ENCODE data around the gene LHFPL2.

DNA sequence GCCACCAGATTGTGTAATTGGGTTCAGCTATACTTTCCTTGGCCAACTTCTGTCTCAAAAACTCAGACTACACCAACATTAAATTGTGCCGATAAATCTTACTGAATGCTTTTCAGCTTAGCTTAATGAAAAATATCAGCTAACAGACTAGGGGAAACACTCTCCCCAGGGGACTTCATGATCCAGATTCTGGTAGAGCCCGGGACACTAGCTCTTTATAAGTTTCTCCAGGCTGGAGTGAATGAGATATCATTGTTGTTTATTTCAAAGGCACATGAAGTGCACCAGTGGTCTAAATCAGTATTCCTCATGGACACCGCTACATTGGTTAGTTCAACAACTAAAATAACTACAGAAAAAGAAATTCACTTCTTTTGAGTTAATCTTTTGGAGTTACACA lies 10.5 kb upstream of the LHFPL2 start:
- TF ChIP-seq POLR2AphosphoS5 (IDR thresholded peaks at IDR 0.05; ENCODE audit: low read depth, low read length) (no peak), TAF1 (IDR thresholded peaks at IDR 0.05; ENCODE audit: borderline replicate concordance, insufficient read depth, low read length) (no peak), SIN3A (IDR thresholded peaks at IDR 0.05; ENCODE audit: borderline replicate concordance, insufficient read depth, low read length) (no peak)
- TF ChIP-seq, protein P1, sequence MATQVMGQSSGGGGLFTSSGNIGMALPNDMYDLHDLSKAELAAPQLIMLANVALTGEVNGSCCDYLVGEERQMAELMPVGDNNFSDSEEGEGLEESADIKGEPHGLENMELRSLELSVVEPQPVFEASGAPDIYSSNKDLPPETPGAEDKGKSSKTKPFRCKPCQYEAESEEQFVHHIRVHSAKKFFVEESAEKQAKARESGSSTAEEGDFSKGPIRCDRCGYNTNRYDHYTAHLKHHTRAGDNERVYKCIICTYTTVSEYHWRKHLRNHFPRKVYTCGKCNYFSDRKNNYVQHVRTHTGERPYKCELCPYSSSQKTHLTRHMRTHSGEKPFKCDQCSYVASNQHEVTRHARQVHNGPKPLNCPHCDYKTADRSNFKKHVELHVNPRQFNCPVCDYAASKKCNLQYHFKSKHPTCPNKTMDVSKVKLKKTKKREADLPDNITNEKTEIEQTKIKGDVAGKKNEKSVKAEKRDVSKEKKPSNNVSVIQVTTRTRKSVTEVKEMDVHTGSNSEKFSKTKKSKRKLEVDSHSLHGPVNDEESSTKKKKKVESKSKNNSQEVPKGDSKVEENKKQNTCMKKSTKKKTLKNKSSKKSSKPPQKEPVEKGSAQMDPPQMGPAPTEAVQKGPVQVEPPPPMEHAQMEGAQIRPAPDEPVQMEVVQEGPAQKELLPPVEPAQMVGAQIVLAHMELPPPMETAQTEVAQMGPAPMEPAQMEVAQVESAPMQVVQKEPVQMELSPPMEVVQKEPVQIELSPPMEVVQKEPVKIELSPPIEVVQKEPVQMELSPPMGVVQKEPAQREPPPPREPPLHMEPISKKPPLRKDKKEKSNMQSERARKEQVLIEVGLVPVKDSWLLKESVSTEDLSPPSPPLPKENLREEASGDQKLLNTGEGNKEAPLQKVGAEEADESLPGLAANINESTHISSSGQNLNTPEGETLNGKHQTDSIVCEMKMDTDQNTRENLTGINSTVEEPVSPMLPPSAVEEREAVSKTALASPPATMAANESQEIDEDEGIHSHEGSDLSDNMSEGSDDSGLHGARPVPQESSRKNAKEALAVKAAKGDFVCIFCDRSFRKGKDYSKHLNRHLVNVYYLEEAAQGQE (IDR thresholded peaks at IDR 0.05; ENCODE audit: insufficient read depth in 1 of 2, low read depth in 2 of 2, low read length in 2 of 2): no peak

Measured in PFSK-1 (cell line).